IMR-90 (cell line): ENCODE results near the gene SERPIND1. TPM values are rescaled to one million over a fixed set of nuclear protein-coding genes. Genes with fewer than 3 reads are reported as not detected.

Experiments used
- ATAC-seq: fragments of 200-7000 bp; cut with Tn5 transposase; 2 replicates; pipeline ENCODE4 v1.9.1; 2020; ENCODE audit warnings: low read depth, mild to moderate bottlenecking, moderate library complexity
- BruUV-seq: library from RNA; stranded (reverse); fragments of 400-500 nt; replicated peaks from 2 replicates; lab custom pipeline; 2021; lab: Mats Ljungman, UMichigan
- CTCF ChIA-PET: fragments of 300-600 bp; formaldehyde crosslinking; extraction: SDS; loops from one replicate; lab custom pipeline; 2021; ENCODE audit warnings: antibody characterized with exemption; lab: Yijun Ruan, JAX
- POLR2A ChIA-PET: fragments of 300-600 bp; sonication (Branson Sonifier 250); formaldehyde crosslinking; loops from one replicate; lab custom pipeline; 2022; ENCODE audit warnings: antibody characterized with exemption; ENCODE audit not compliant: unreplicated experiment; lab: Charles Lee
- DNase-seq: peaks from one replicate; pipeline ENCODE4 v3.0.0; 2013
- H2AFZ ChIP-seq: replicated peaks from 2 replicates; pipeline ENCODE3; 2013; ENCODE audit warnings: low read length, mild to moderate bottlenecking; ENCODE audit not compliant: poor library complexity
- H2AK5ac ChIP-seq: 2 replicates; pipeline ENCODE4 v1.6.1; 2013; ENCODE audit warnings: low read depth, low read length, inconsistent platforms
- H2AK9ac ChIP-seq: replicated peaks from 2 replicates; pipeline ENCODE3; 2013; ENCODE audit warnings: mild to moderate bottlenecking, low read depth, low read length, moderate library complexity; ENCODE audit not compliant: poor library complexity
- H2BK120ac ChIP-seq: 2 replicates; pipeline ENCODE4 v1.6.1; 2013; ENCODE audit warnings: low read depth, low read length, inconsistent platforms
- H2BK15ac ChIP-seq: 3 replicates; pipeline ENCODE4 v1.6.1; 2013; ENCODE audit warnings: low read depth, low read length, inconsistent platforms
- H2BK20ac ChIP-seq: 2 replicates; pipeline ENCODE4 v1.6.1; 2013; ENCODE audit warnings: low read depth, mild to moderate bottlenecking, inconsistent platforms, low read length, moderate library complexity
- H2BK5ac ChIP-seq: 2 replicates; pipeline ENCODE4 v1.6.1; 2013; ENCODE audit warnings: mild to moderate bottlenecking, low read depth, low read length, inconsistent platforms; ENCODE audit not compliant: poor library complexity, severe bottlenecking
- H3K14ac ChIP-seq: replicated peaks from 2 replicates; pipeline ENCODE4 v1.6.1; 2013; ENCODE audit warnings: low read depth, low read length, inconsistent platforms
- H3K18ac ChIP-seq: 2 replicates; pipeline ENCODE4 v1.6.1; 2013; ENCODE audit warnings: low read depth, low read length, control low read depth
- H3K23ac ChIP-seq: 2 replicates; pipeline ENCODE4 v1.6.1; 2013; ENCODE audit warnings: low read depth, low read length, inconsistent platforms
- H3K27ac ChIP-seq: 2 replicates; pipeline ENCODE4 v1.5.1; 2013; ENCODE audit warnings: mild to moderate bottlenecking, control low read depth, low read length; ENCODE audit not compliant: insufficient read depth
- H3K27me3 ChIP-seq: 2 replicates; pipeline ENCODE4 v1.6.1; 2013; ENCODE audit warnings: low read length; ENCODE audit not compliant: control insufficient read depth, insufficient read depth
- H3K36me3 ChIP-seq: 2 replicates; pipeline ENCODE4 v1.6.1; 2013; ENCODE audit warnings: low read length, mixed read lengths; ENCODE audit not compliant: control insufficient read depth, insufficient read depth
- H3K4ac ChIP-seq: 2 replicates; pipeline ENCODE4 v1.6.1; 2013; ENCODE audit warnings: low read depth, low read length, inconsistent platforms
- H3K4me1 ChIP-seq: 2 replicates; pipeline ENCODE4 v1.6.1; 2013; ENCODE audit warnings: low read length, mixed read lengths; ENCODE audit not compliant: control insufficient read depth, insufficient read depth
- H3K4me2 ChIP-seq: 2 replicates; pipeline ENCODE4 v1.6.1; 2013; ENCODE audit warnings: low read depth, mild to moderate bottlenecking, control low read depth, low read length, moderate library complexity
- H3K4me3 ChIP-seq: 2 replicates; pipeline ENCODE4 v1.5.1; 2013; ENCODE audit warnings: low read depth, mild to moderate bottlenecking, control low read depth, low read length, moderate library complexity; ENCODE audit not compliant: insufficient read depth
- H3K56ac ChIP-seq: 2 replicates; pipeline ENCODE4 v1.6.1; 2013; ENCODE audit warnings: low read length, inconsistent platforms; ENCODE audit not compliant: insufficient read depth; ENCODE audit errors: extremely low read depth
- H3K79me1 ChIP-seq, 2 experiments: 2 replicates each; pipeline ENCODE4 v1.6.1; 2013; ENCODE audit warnings: low read length in 2 of 2, inconsistent platforms in 1 of 2, low read depth in 1 of 2
- H3K9ac ChIP-seq: 2 replicates; pipeline ENCODE4 v1.6.1; 2013; ENCODE audit warnings: low read depth, low read length, control low read depth
- H3K9me1 ChIP-seq: 2 replicates; pipeline ENCODE4 v1.6.1; 2013; ENCODE audit warnings: low read length, inconsistent platforms; ENCODE audit not compliant: insufficient read depth
- H3K9me3 ChIP-seq: 2 replicates; pipeline ENCODE4 v1.6.1; 2013; ENCODE audit warnings: low read length; ENCODE audit not compliant: control insufficient read depth, insufficient read depth
- H4K20me1 ChIP-seq: 2 replicates; pipeline ENCODE4 v1.6.1; 2013; ENCODE audit warnings: low read length, inconsistent platforms; ENCODE audit not compliant: insufficient read depth
- H4K5ac ChIP-seq: 2 replicates; pipeline ENCODE4 v1.6.1; 2013; ENCODE audit warnings: mild to moderate bottlenecking, low read depth, low read length, control low read depth
- H4K8ac ChIP-seq, 2 experiments: 2 replicates each; pipeline ENCODE4 v1.6.1; 2013; ENCODE audit warnings: low read depth in 2 of 2, low read length in 2 of 2, control low read depth in 1 of 2, inconsistent platforms in 1 of 2
- H4K91ac ChIP-seq: 2 replicates; pipeline ENCODE4 v1.6.1; 2013; ENCODE audit warnings: low read depth, low read length, inconsistent platforms; ENCODE audit not compliant: insufficient read depth
- FOS ChIP-seq: fragments of 150-350 bp; IDR thresholded peaks from 2 replicates; pipeline ENCODE4 v1.6.1; 2016; ENCODE audit warnings: low read depth, low read length
- NFE2L2 ChIP-seq: fragments of 150-350 bp; IDR thresholded peaks from 2 replicates; pipeline ENCODE4 v1.6.1; 2016; ENCODE audit warnings: low read depth, mild to moderate bottlenecking, low read length
- RFX5 ChIP-seq: IDR thresholded peaks from 2 replicates; pipeline ENCODE4 v1.8.0; 2012; ENCODE audit warnings: low read depth, mild to moderate bottlenecking, low read length, moderate library complexity
- WGBS, 2 experiments: methylation state at CpG; one replicate each; pipeline versions ENCODE4 v1.1.5 to v1.1.7; 2013; ENCODE audit warnings: missing lambda C conversion rate in 2 of 2; ENCODE audit not compliant: insufficient read length in 1 of 2; ENCODE audit errors: extremely low coverage in 2 of 2; 5-methylcytosine and 5-hydroxymethylcytosine counted together
- dilution Hi-C: fragments of 300-500 bp; cut with HindIII; formaldehyde crosslinking; loops from one replicate; pipeline ENCODE4 v1.14.3; 2018; ENCODE audit warnings: low sequenced_read_pairs; ENCODE audit not compliant: unreplicated experiment
- in situ Hi-C: fragments of 300-500 bp; cut with MboI; formaldehyde crosslinking; loops from 3 replicates; pipeline ENCODE4 v1.14.3; 2019; ENCODE audit warnings: low sequenced_read_pairs, inconsistent platforms, mixed read lengths
- intact Hi-C: fragments of 100-400 bp; cut with micrococcal nuclease; formaldehyde crosslinking; loops from 2 replicates; pipeline ENCODE4 v1.10.0; 2022
- polyA plus RNA-seq, 3 experiments: library from polyadenylated mRNA; depleted of rRNA; stranded (reverse); fragments of >200 nt; gene quantifications; 2 replicates each; pipeline ENCODE4 v1.2.3, GENCODE V29; 2012; ENCODE audit warnings: low replicate concordance in 1 of 3
- total RNA-seq: library from RNA; depleted of rRNA; stranded (reverse); fragments of >200 nt; gene quantifications from 2 replicates; pipeline ENCODE4 v1.2.3, GENCODE V29; 2012
- TF ChIP-seq, protein P1 (sequence below): fragments of 150-350 bp; IDR thresholded peaks from 2 replicates; pipeline ENCODE4 v1.6.1; 2016; ENCODE audit warnings: low read depth, mild to moderate bottlenecking, low read length, moderate library complexity, borderline replicate concordance

Gene SERPIND1
- total and polyA plus RNA-seq, 2 of the 4 experiments (the other 2 are of a cell fraction) = 0.12 TPM; not detected in 1

DNA sequence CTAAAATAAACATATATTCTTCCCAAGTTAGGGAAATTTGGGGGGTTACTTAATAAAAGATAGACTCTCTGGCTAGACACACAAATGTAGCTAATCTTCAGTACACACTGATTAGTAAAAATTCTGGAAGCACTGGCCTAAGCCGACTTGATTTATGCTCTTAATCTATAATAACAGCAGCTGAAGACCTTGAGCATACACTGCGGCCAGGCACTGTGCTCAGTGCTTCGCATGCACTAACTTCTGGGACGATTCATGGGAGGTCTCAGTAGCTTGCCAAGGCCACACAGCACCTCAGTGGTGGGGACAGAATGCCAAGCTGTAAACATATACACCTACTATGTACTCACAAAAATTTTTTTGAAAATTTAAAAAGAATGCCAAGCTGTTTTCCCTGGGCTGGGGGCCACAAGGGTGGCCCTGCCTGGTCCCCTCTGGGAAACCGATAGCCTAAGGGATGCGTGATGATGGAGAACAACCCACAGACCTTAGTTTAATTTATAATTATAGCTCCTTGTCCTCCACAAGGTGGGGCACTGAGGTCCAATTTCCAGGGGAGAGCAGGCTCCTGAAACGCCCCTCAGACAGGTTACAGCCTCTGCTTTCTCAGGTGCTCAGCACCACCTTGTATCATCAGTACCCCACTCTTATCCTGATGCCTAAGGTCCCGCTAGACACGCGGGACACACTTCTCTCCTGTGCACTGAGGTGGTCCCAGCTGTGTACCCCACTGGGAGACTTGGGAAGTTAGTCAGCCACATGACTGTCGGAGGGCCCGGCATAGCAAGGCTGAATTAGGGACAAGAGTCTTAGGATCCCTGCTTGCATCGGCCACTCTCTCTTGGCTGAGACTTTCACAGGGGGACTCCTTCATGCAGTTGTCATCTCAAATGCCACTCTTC, 20.1 kb downstream of the SERPIND1 start:
- H3K56ac ChIP-seq = no peak overlapping the region
- H2BK15ac ChIP-seq = no peak overlapping the region
- H4K91ac ChIP-seq = no peak overlapping the region
- intact Hi-C loops = no loop called here
- H4K5ac ChIP-seq = no peak overlapping the region
- H3K36me3 ChIP-seq = peaks cover 50% of the 10 kb centered on the region
- no peak overlapping the region for H3K27ac ChIP-seq
- DNase-seq = no peak
- in situ Hi-C loops = no loop called here
- H3K23ac ChIP-seq = no peak overlapping the region
- H3K4me3 ChIP-seq = no peak overlapping the region
- peaks cover 7% of the 10 kb centered on the region; the same call in 1 of the 2 replicates for H3K9me1 ChIP-seq
- dilution Hi-C loops = no loop called here
- H2BK120ac ChIP-seq = no peak overlapping the region
- ATAC-seq = no peak
- no peak overlapping the region for H2AFZ ChIP-seq
- peaks cover 0 to 3% of the 10 kb centered on the region in 2 experiments; a peak in 1 of 4 replicates for H3K79me1 ChIP-seq
- H3K4ac ChIP-seq = no peak overlapping the region
- ChIA-PET POLR2A (no interaction called here), CTCF (interaction anchor here (2.1 kb wide), 1 partner anchor 10 kb away, joined by 9 read pairs; no protein-coding TSS in a partner anchor)
- no peaks in the 10 kb centered on the region for H4K20me1 ChIP-seq
- TF ChIP-seq RFX5 (no peak), FOS (no peak), NFE2L2 (no peak)
- TF ChIP-seq, protein P1, sequence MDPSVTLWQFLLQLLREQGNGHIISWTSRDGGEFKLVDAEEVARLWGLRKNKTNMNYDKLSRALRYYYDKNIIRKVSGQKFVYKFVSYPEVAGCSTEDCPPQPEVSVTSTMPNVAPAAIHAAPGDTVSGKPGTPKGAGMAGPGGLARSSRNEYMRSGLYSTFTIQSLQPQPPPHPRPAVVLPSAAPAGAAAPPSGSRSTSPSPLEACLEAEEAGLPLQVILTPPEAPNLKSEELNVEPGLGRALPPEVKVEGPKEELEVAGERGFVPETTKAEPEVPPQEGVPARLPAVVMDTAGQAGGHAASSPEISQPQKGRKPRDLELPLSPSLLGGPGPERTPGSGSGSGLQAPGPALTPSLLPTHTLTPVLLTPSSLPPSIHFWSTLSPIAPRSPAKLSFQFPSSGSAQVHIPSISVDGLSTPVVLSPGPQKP = no peak
- H2BK5ac ChIP-seq = no peak overlapping the region
- H2BK20ac ChIP-seq = no peak overlapping the region
- no peaks in the 10 kb centered on the region for H3K9me3 ChIP-seq
- 0 out of 2 replicates have a peak, but pooled peaks cover 2% of the 10 kb centered on the region for H3K4me1 ChIP-seq
- H2AK9ac ChIP-seq = no peak overlapping the region
- no peak overlapping the region for H3K4me2 ChIP-seq
- BruUV-seq = no TSS peak
- no peak overlapping the region for H4K8ac ChIP-seq
- no peak overlapping the region for H3K14ac ChIP-seq
- no peak overlapping the region for H3K18ac ChIP-seq
- no peak overlapping the region for H3K9ac ChIP-seq
- WGBS, 2 experiments = 80% methylated on average over 2 of the region's 13 CpGs; no CpG with 5 or more reads in 1 of the 2 experiments
- H2AK5ac ChIP-seq = no peak overlapping the region
- H3K27me3 ChIP-seq = no peaks in the 10 kb centered on the region
